PC-3 (cell line): Measurements from ENCODE around the gene SYT7. TPM values are rescaled to one million over a fixed set of nuclear protein-coding genes. Genes with fewer than 3 reads are reported as not detected.
"Not testable (repeated sequence)": the region's sequence is repeated elsewhere in the genome, so short reads cannot be mapped to it uniquely, and the experiment has no call there.

Experiments
- ATAC-seq: fragments of 200-7000 bp; cut with Tn5 transposase; 2 replicates; pipeline ENCODE4 v1.9.1; 2020; ENCODE audit warnings: mild to moderate bottlenecking, moderate library complexity
- BruUV-seq: library from RNA; stranded (reverse); fragments of 400-500 nt; replicated peaks from 2 replicates; lab custom pipeline; 2021; lab: Mats Ljungman, UMichigan
- CTCF ChIA-PET: fragments of 300-600 bp; sonication (Branson Sonifier 250); formaldehyde crosslinking; loops from one replicate; lab custom pipeline; 2022; ENCODE audit warnings: antibody characterized with exemption; lab: Charles Lee
- POLR2A ChIA-PET: fragments of 300-600 bp; sonication (Branson Sonifier 250); formaldehyde crosslinking; loops from one replicate; lab custom pipeline; 2022; ENCODE audit warnings: antibody characterized with exemption; ENCODE audit not compliant: unreplicated experiment; lab: Charles Lee
- DNase-seq: peaks from one replicate; pipeline ENCODE4 v3.0.0-alpha.2; 2015
- H2AFZ ChIP-seq: fragments of 300-600 bp; sonication (generic); 2 replicates; pipeline ENCODE4 v1.6.0; 2016; ENCODE audit warnings: antibody characterized with exemption, low read length
- H3F3A ChIP-seq: fragments of 300-600 bp; sonication (generic); one replicate; pipeline ENCODE4 v1.6.0; 2017; ENCODE audit warnings: antibody characterized with exemption, low read length, control low read depth, mild to moderate bottlenecking; ENCODE audit not compliant: unreplicated experiment
- H3K27ac ChIP-seq: fragments of 300-600 bp; sonication (generic); 2 replicates; pipeline ENCODE4 v1.5.1; 2016; ENCODE audit warnings: mild to moderate bottlenecking, low read length
- H3K27me3 ChIP-seq: fragments of 300-600 bp; sonication (generic); 2 replicates; pipeline ENCODE4 v1.6.1; 2016; ENCODE audit warnings: low read length, mixed read lengths
- H3K36me3 ChIP-seq: fragments of 300-600 bp; sonication (generic); 2 replicates; pipeline ENCODE4 v1.6.1; 2016; ENCODE audit warnings: low read depth, mixed run types, low read length, mixed read lengths
- H3K4me1 ChIP-seq: fragments of 300-600 bp; sonication (generic); 2 replicates; pipeline ENCODE4 v1.5.1; 2016; ENCODE audit warnings: low read length; ENCODE audit not compliant: insufficient read depth
- H3K4me2 ChIP-seq: fragments of 300-600 bp; sonication (generic); 2 replicates; pipeline ENCODE4 v1.6.0; 2016; ENCODE audit warnings: low read length
- H3K4me3 ChIP-seq: fragments of 300-600 bp; sonication (generic); 2 replicates; pipeline ENCODE4 v1.5.1; 2016; ENCODE audit warnings: mild to moderate bottlenecking, low read length, mixed read lengths
- H3K79me2 ChIP-seq: fragments of 300-600 bp; sonication (generic); 2 replicates; pipeline ENCODE4 v1.6.1; 2017; ENCODE audit warnings: low read length, mixed read lengths
- H3K9ac ChIP-seq: fragments of 300-600 bp; sonication (generic); 2 replicates; pipeline ENCODE4 v1.6.0; 2016; ENCODE audit warnings: mild to moderate bottlenecking, low read length
- H3K9me2 ChIP-seq: fragments of 300-600 bp; sonication (generic); replicated peaks from 2 replicates; pipeline ENCODE4 v1.6.1; 2016; ENCODE audit warnings: mixed run types, low read length, mixed read lengths
- H3K9me3 ChIP-seq: fragments of 300-600 bp; sonication (generic); 2 replicates; pipeline ENCODE4 v1.6.1; 2016; ENCODE audit warnings: low read length, mixed read lengths
- H4K20me1 ChIP-seq: fragments of 300-600 bp; sonication (generic); 2 replicates; pipeline ENCODE4 v1.6.1; 2016; ENCODE audit warnings: low read length, mixed read lengths
- EZH2 ChIP-seq: fragments of 300-600 bp; sonication (generic); IDR thresholded peaks from one replicate; pipeline ENCODE4 v1.6.1; 2017; ENCODE audit warnings: antibody characterized with exemption, mild to moderate bottlenecking, low read length; ENCODE audit not compliant: unreplicated experiment
- EZH2phosphoT487 ChIP-seq: fragments of 300-600 bp; sonication (generic); IDR thresholded peaks from 2 replicates; pipeline ENCODE4 v1.6.1; 2018; ENCODE audit warnings: mild to moderate bottlenecking, antibody characterized with exemption, low read length, borderline replicate concordance
- intact Hi-C: fragments of 100-400 bp; cut with micrococcal nuclease; formaldehyde crosslinking; loops from 2 replicates; pipeline ENCODE4 v1.9.0; 2023
- total RNA-seq: library from RNA; depleted of rRNA; stranded (reverse); fragments of >200 nt; gene quantifications from 2 replicates; pipeline ENCODE4 v1.2.3, GENCODE V29; 2014
- TF ChIP-seq, protein P1 (sequence below): fragments of 300-600 bp; sonication (generic); conservative IDR thresholded peaks from 2 replicates; pipeline ENCODE4 v1.5.1; 2017; ENCODE audit warnings: antibody characterized with exemption, low read depth, mild to moderate bottlenecking, low read length

The SYT7 gene
- total RNA-seq, 1 experiment from 2014 or later, result 23.2 TPM

DNA sequence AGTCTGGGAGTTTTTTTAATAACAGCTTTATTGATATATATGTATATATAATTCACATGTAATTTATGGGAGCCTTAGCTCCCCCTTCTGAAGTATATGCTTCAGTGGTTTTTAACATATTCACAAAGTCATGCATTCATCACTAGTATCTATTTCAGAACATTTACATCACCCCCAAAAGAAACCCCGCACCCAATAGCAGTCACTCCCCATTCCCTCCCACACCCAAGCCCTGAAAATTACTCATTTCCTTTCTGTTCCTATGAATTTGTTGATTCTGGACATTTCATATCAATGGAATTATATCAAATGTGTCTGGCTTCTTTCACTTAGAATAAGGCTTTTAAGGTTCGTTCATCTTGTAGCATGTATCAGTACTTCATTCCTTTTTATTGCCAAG is 35.6 kb upstream of the SYT7 start:
- DNase-seq (peak; percentile 69), ATAC-seq (peak; percentile 77)
- no peaks in the 10 kb centered on the region for H3K27me3 ChIP-seq
- H3K9ac ChIP-seq, result no peak overlapping the region
- no peaks in the 10 kb centered on the region for H3F3A ChIP-seq
- peak overlapping the region; percentile 67 for H3K4me2 ChIP-seq
- H4K20me1 ChIP-seq, result no peaks in the 10 kb centered on the region
- no peaks in the 10 kb centered on the region for H3K9me2 ChIP-seq
- no peaks in the 10 kb centered on the region for H3K79me2 ChIP-seq
- H3K4me1 ChIP-seq, result peaks cover 28% of the 10 kb centered on the region
- CTCF ChIA-PET, result interaction anchor here (0.5 to 0.7 kb wide), 3 partner anchors 18 to 171 kb away, joined by 3 to 4 read pairs (median 3); no protein-coding TSS in a partner anchor
- H2AFZ ChIP-seq, result no peak overlapping the region
- TF ChIP-seq, protein P1, sequence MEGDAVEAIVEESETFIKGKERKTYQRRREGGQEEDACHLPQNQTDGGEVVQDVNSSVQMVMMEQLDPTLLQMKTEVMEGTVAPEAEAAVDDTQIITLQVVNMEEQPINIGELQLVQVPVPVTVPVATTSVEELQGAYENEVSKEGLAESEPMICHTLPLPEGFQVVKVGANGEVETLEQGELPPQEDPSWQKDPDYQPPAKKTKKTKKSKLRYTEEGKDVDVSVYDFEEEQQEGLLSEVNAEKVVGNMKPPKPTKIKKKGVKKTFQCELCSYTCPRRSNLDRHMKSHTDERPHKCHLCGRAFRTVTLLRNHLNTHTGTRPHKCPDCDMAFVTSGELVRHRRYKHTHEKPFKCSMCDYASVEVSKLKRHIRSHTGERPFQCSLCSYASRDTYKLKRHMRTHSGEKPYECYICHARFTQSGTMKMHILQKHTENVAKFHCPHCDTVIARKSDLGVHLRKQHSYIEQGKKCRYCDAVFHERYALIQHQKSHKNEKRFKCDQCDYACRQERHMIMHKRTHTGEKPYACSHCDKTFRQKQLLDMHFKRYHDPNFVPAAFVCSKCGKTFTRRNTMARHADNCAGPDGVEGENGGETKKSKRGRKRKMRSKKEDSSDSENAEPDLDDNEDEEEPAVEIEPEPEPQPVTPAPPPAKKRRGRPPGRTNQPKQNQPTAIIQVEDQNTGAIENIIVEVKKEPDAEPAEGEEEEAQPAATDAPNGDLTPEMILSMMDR, result no peak
- TF ChIP-seq EZH2phosphoT487 (no peak), EZH2 (no peak)
- intact Hi-C loops, result no loop called here
- H3K4me3 ChIP-seq, result no peak overlapping the region
- POLR2A ChIA-PET, result interaction anchor here (0.5 to 0.6 kb wide), 2 partner anchors 89 to 723 kb away, joined by 7 to 10 read pairs; no protein-coding TSS in a partner anchor
- no peaks in the 10 kb centered on the region for H3K36me3 ChIP-seq
- H3K9me3 ChIP-seq, result no peaks in the 10 kb centered on the region
- H3K27ac ChIP-seq, result peak overlapping the region; percentile 39
- no TSS peak for BruUV-seq

DNA sequence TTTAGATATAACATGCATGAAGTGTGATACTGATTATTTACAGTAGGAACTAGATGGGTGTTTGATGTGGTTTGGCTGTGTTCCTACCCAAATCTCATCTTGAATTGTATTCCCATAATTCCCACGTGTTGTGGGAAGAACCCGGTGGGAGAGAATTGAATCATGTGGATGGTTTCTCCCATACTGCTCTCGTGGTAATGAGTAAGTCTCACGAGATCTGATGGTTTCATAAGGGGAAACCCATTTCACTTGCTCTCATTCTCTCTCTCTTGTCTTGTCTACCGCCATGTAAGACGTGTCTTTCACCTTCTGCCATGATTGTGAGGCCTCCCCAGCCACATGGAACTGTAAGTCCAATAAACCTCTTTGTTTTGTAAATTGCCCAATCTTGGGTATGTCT is 33.9 kb upstream of the SYT7 start:
- intact Hi-C loops, CTCF ChIA-PET, POLR2A ChIA-PET: not testable (repeated sequence)

DNA sequence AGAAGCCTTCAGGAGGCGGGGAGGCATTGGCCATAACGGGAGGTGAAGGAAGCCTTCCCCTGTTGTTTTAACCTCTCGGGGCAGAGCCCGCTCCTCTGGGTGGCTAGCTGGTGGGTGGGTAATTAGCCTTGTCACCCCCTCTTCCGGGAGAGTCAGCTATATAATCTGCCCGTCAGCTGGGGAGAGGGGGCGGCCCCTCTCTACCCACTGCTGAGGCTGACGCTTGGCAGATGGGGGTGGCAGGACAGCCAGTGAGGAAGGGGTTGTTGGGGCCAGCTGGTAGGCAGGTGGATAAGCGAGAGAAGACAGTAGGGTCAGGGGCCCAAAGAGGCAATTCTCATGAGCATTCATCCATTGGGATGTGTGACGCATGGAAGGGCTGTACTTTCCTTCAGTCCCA is 33.0 kb upstream of the SYT7 start:
- Histone ChIP-seq H4K20me1 (no peaks in the 10 kb centered on the region), H3K9me3 (no peaks in the 10 kb centered on the region), H3K4me3 (no peak overlapping the region), H3K9me2 (no peaks in the 10 kb centered on the region), H3K79me2 (no peaks in the 10 kb centered on the region), H3K36me3 (no peaks in the 10 kb centered on the region), H3K4me2 (no peak overlapping the region), H3K4me1 (peaks cover 41% of the 10 kb centered on the region), H2AFZ (no peak overlapping the region), H3K9ac (no peak overlapping the region), H3F3A (no peaks in the 10 kb centered on the region), H3K27me3 (no peaks in the 10 kb centered on the region), H3K27ac (no peak overlapping the region)
- POLR2A ChIA-PET, result no interaction called here
- ATAC-seq, result no peak
- CTCF ChIA-PET, result no interaction called here
- DNase-seq, result no peak
- TF ChIP-seq EZH2 (no peak), EZH2phosphoT487 (no peak)
- TF ChIP-seq, protein P1, result no peak
- intact Hi-C loops, result no loop called here
- BruUV-seq, result no TSS peak

More for the DNA sequence above, 33.9 kb upstream of the SYT7 start:
- H3K27me3 ChIP-seq, H4K20me1 ChIP-seq, H3K4me3 ChIP-seq, H2AFZ ChIP-seq, H3K36me3 ChIP-seq, H3K4me2 ChIP-seq, H3F3A ChIP-seq, ATAC-seq, H3K79me2 ChIP-seq, H3K27ac ChIP-seq, H3K9me3 ChIP-seq, H3K9me2 ChIP-seq, H3K9ac ChIP-seq, BruUV-seq: not testable (repeated sequence)
- peak; percentile 31 for DNase-seq
- H3K4me1 ChIP-seq, result peaks cover 31% of the 10 kb centered on the region
